ENCODE data around the gene WNT16. TPM values are rescaled to one million over a fixed set of nuclear protein-coding genes. Genes with fewer than 3 reads are reported as not detected.

WNT16 gene
- total RNA-seq, 4 donors from 2014 or later, result not detected

- no peak for TF ChIP-seq CTCF (IDR thresholded peaks at IDR 0.05; ENCODE audit: low read depth)
Observed at GRCh38 chr7:121352323-121352722, 23.5 kb downstream of the WNT16 start.

GRCh38 chr7:121355574-121355973 is 26.8 kb downstream of the WNT16 start:
- no peak for TF ChIP-seq CTCF (IDR thresholded peaks at IDR 0.05; ENCODE audit: low read depth)

GRCh38 chr7:121360564-121360963 is 31.8 kb downstream of the WNT16 start:
- no peak for TF ChIP-seq CTCF (IDR thresholded peaks at IDR 0.05; ENCODE audit: low read depth)

- TF ChIP-seq CTCF (IDR thresholded peaks at IDR 0.05; ENCODE audit: low read depth), result no peak
Observed at GRCh38 chr7:121366852-121367431, 38.1 kb downstream of the WNT16 start.

- TF ChIP-seq CTCF (IDR thresholded peaks at IDR 0.05; ENCODE audit: low read depth), result no peak
Observed at GRCh38 chr7:121369462-121369861, 40.7 kb downstream of the WNT16 start.

GRCh38 chr7:121371367-121371766 is 42.6 kb downstream of the WNT16 start:
- no peak for TF ChIP-seq CTCF (IDR thresholded peaks at IDR 0.05; ENCODE audit: low read depth)

GRCh38 chr7:121371883-121372282 is 43.1 kb downstream of the WNT16 start:
- no peak for TF ChIP-seq CTCF (IDR thresholded peaks at IDR 0.05; ENCODE audit: low read depth)

Data from subcutaneous adipose tissue (tissue), 4 donors.